Measurements from ENCODE around the gene NDUFC2. TPM values are rescaled to one million over a fixed set of nuclear protein-coding genes. Genes with fewer than 3 reads are reported as not detected.

Gene NDUFC2
- total and polyA plus RNA-seq, 2 of the 8 experiments (the other 6 are each of a cell fraction or from before 2014, with no cell fraction given) = 216 to 356 TPM

DNA sequence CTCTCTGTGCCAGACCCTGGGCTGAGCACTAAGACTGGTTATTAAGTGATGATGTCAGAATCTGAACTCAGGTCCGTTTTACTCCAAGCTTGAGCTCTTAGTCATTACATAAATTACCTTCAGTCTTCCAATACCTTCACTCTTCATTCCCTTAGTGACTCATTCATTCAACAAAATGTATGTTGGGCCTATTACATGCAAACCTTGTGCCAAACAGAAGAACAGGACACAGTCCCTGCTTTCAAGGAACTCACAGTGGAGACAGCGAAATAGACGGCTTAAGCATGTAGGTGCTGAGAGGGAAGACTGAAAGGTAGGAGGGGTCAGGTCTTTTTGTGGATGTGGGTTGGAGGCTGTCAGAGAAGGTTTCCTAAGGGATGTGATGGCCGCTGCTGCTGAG lies 59.9 kb downstream of the NDUFC2 start:
- Histone ChIP-seq H3K27ac (ENCODE audit: low read depth, low read length) (no peak overlapping the region), H3K23me2 (ENCODE audit: low read depth, low read length) (peaks cover 9% of the 10 kb centered on the region), H2BK5ac (ENCODE audit: low read depth, low read length) (no peak overlapping the region), H3K27me3 (replicated peaks in 1 of 4; ENCODE audit: control insufficient read depth in 3 of 4, extremely low read depth in 1 of 4, insufficient read depth in 3 of 4, low read length in 3 of 4) (no peaks in the 10 kb centered on the region), H3K23ac (ENCODE audit: insufficient read length) (no peak overlapping the region), H3K14ac (ENCODE audit: insufficient read length) (no peak overlapping the region), H2BK15ac (ENCODE audit: low read length) (no peak overlapping the region), H3K9ac (replicated peaks in 1 of 4; ENCODE audit: extremely low read depth in 1 of 4, low read depth in 3 of 4, low read length in 3 of 4) (no peak overlapping the region), H3K9me3 (ENCODE audit: insufficient read depth in 2 of 2, low read depth in 1 of 2, low read length in 1 of 2) (no peaks in the 10 kb centered on the region), H2BK120ac (replicated peaks; ENCODE audit: low read depth, low read length) (no peak overlapping the region), H3K79me2 (ENCODE audit: control insufficient read depth in 1 of 2, insufficient read depth in 2 of 2, low read length in 2 of 2) (no peaks in the 10 kb centered on the region), H2BK20ac (ENCODE audit: low read length) (no peak overlapping the region), H3K79me1 (ENCODE audit: low read depth, low read length) (no peaks in the 10 kb centered on the region; the same call in 1 of the 2 replicates), H4K5ac (ENCODE audit: insufficient read length, low read depth, low read length) (no peak overlapping the region), H2AK5ac (ENCODE audit: low read depth, low read length) (no peak overlapping the region), H3K36me3 (ENCODE audit: control insufficient read depth in 2 of 4, insufficient read depth in 4 of 4, low read length in 3 of 4) (peaks cover 6 to 12% (median 10%) of the 10 kb centered on the region in 4 experiments; a peak in 6 of 8 replicates), H4K20me1 (replicated peaks in 1 of 2; ENCODE audit: control insufficient read depth in 1 of 2, insufficient read depth in 2 of 2, low read length in 2 of 2) (no peaks in the 10 kb centered on the region), H3K4me1 (replicated peaks in 1 of 4; ENCODE audit: control insufficient read depth in 3 of 4, insufficient read depth in 4 of 4, low read length in 3 of 4) (peaks cover 0 to 13% (median 8%) of the 10 kb centered on the region in 4 experiments; a peak in 6 of 7 replicates), H4K8ac (ENCODE audit: extremely low read depth, insufficient read depth, low read length) (no peak overlapping the region), H4K91ac (replicated peaks; ENCODE audit: insufficient read length, low read length) (no peak overlapping the region), H3K4me3 (ENCODE audit: extremely low read depth in 1 of 4, insufficient read depth in 2 of 4, low read depth in 3 of 4, low read length in 4 of 4) (no peak overlapping the region), H3K4me2 (ENCODE audit: insufficient read depth in 1 of 2, low read depth in 2 of 2, low read length in 2 of 2) (no peak overlapping the region), H3K56ac (replicated peaks; ENCODE audit: insufficient read length, low read depth, low read length) (no peak overlapping the region), H3K4ac (replicated peaks; ENCODE audit: insufficient read length, low read depth, low read length) (no peak overlapping the region), H2AFZ (ENCODE audit: low read length) (no peak overlapping the region), H2BK12ac (ENCODE audit: low read depth, low read length) (no peak overlapping the region), H3K18ac (ENCODE audit: extremely low read depth, low read length) (no peak overlapping the region)
- ChIA-PET POLR2A (ENCODE audit: partially characterized antibody) (interaction anchor here (1.3 to 1.9 kb wide), 3 partner anchors 13 to 59 kb away, joined by 3 to 11 read pairs (median 5); no protein-coding TSS in a partner anchor), CTCF (ENCODE audit: partially characterized antibody) (interaction anchor here (2.0 to 3.3 kb wide), 4 partner anchors 15 to 26 kb away, joined by 6 to 19 read pairs (median 12); no protein-coding TSS in a partner anchor)
- WGBS, 2 experiments (ENCODE audit: extremely low coverage in 1 of 2, insufficient coverage in 1 of 2, insufficient read length in 1 of 2, insufficient replicate concordance in 2 of 2, low coverage in 1 of 2, low lambda C conversion rate in 2 of 2, missing lambda C conversion rate in 1 of 2) = 69% methylated on average over 4 of the region's 4 CpGs; no CpG with 5 or more reads in 1 of the 2 experiments
- DNase-seq (ENCODE audit: low read depth in 1 of 2, low spot score in 2 of 2) = no peak
- no peak for FAIRE-seq
- TF ChIP-seq RBBP5 (IDR thresholded peaks at IDR 0.05; ENCODE audit: borderline replicate concordance, low read depth, low read length) (no peak), SUZ12 (IDR thresholded peaks at IDR 0.05; ENCODE audit: low read length) (no peak), SIRT6 (IDR thresholded peaks at IDR 0.05; ENCODE audit: low read length) (no peak), CHD2 (IDR thresholded peaks at IDR 0.05; ENCODE audit: low read length) (no peak), NRF1 (IDR thresholded peaks at IDR 0.05; ENCODE audit: low read depth, low read length) (no peak), PHF8 (conservative IDR thresholded peaks at IDR 0.05; ENCODE audit: low read depth, low read length) (no peak), ZNF274 (IDR thresholded peaks at IDR 0.05; ENCODE audit: borderline replicate concordance, extremely low read depth, low read length) (no peak), JUND (IDR thresholded peaks at IDR 0.05; ENCODE audit: low read length) (no peak), CBX8 (IDR thresholded peaks at IDR 0.05; ENCODE audit: borderline replicate concordance, low read depth, low read length) (no peak), TAF7 (optimal IDR thresholded peaks at IDR 0.05; ENCODE audit: borderline replicate concordance, low read depth, low read length) (no peak), POLR2AphosphoS5 (IDR thresholded peaks at IDR 0.05; ENCODE audit: low read depth, low read length) (no peak), POU5F1 (IDR thresholded peaks at IDR 0.05; ENCODE audit: low read depth, low read length) (no peak), SRF (IDR thresholded peaks at IDR 0.05; ENCODE audit: low read depth, low read length) (no peak)
- TF ChIP-seq, protein P1, sequence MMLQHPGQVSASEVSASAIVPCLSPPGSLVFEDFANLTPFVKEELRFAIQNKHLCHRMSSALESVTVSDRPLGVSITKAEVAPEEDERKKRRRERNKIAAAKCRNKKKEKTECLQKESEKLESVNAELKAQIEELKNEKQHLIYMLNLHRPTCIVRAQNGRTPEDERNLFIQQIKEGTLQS (IDR thresholded peaks at IDR 0.05; ENCODE audit: insufficient read depth, low read depth, low read length) = no peak

Data from H1 (cell line).